Loucy (cell line): ENCODE results near the gene CDC42BPB.

ENCODE experiments used
- H2AFZ ChIP-seq: fragments of 200-600 bp; sonication (generic); 2 replicates; pipeline ENCODE4 v1.6.0; 2016; ENCODE audit warnings: antibody characterized with exemption, mild to moderate bottlenecking, low read length, moderate library complexity
- H3F3A ChIP-seq: fragments of 200-600 bp; 2 replicates; pipeline ENCODE4 v1.6.0; 2016; ENCODE audit warnings: antibody characterized with exemption, low read depth, mild to moderate bottlenecking
- H3K27me3 ChIP-seq: fragments of 200-600 bp; sonication (generic); 2 replicates; pipeline ENCODE4 v1.6.1; 2014; ENCODE audit warnings: low read length, mild to moderate bottlenecking; ENCODE audit not compliant: insufficient read depth, poor library complexity, severe bottlenecking
- H3K36me3 ChIP-seq: fragments of 200-600 bp; sonication (generic); 2 replicates; pipeline ENCODE4 v1.6.1; 2016; ENCODE audit warnings: low read length; ENCODE audit not compliant: insufficient read depth
- H3K4me1 ChIP-seq: fragments of 200-600 bp; sonication (generic); 2 replicates; pipeline ENCODE4 v1.5.1; 2014; ENCODE audit warnings: low read length, mild to moderate bottlenecking; ENCODE audit not compliant: insufficient read depth, poor library complexity, severe bottlenecking
- H3K4me2 ChIP-seq: fragments of 200-600 bp; sonication (generic); 2 replicates; pipeline ENCODE4 v1.6.0; 2014; ENCODE audit warnings: antibody characterized with exemption, low read length, low read depth, mild to moderate bottlenecking; ENCODE audit not compliant: poor library complexity, severe bottlenecking
- H3K4me3 ChIP-seq: fragments of 200-600 bp; sonication (generic); 2 replicates; pipeline ENCODE4 v1.5.1; 2014; ENCODE audit warnings: low read length, mild to moderate bottlenecking, mixed read lengths; ENCODE audit not compliant: poor library complexity, severe bottlenecking
- H3K79me2 ChIP-seq: fragments of 200-600 bp; sonication (generic); 2 replicates; pipeline ENCODE4 v1.6.1; 2014; ENCODE audit warnings: low read length; ENCODE audit not compliant: insufficient read depth
- H3K9ac ChIP-seq: fragments of 200-600 bp; sonication (generic); 2 replicates; pipeline ENCODE4 v1.6.0; 2014; ENCODE audit warnings: mild to moderate bottlenecking, low read depth, low read length, moderate library complexity; ENCODE audit not compliant: poor library complexity, severe bottlenecking
- H3K9me2 ChIP-seq: fragments of 200-600 bp; sonication (generic); replicated peaks from 2 replicates; pipeline ENCODE4 v1.6.1; 2016; ENCODE audit warnings: low read depth, low read length, mixed read lengths
- H3K9me3 ChIP-seq: fragments of 200-600 bp; sonication (generic); 2 replicates; pipeline ENCODE4 v1.6.1; 2014; ENCODE audit warnings: mild to moderate bottlenecking, antibody characterized with exemption, low read length, low read depth; ENCODE audit not compliant: insufficient read depth
- H4K20me1 ChIP-seq: fragments of 200-600 bp; sonication (generic); 2 replicates; pipeline ENCODE4 v1.6.0; 2014; ENCODE audit warnings: antibody characterized with exemption, low read length, mild to moderate bottlenecking; ENCODE audit not compliant: insufficient read depth, poor library complexity, severe bottlenecking
- CTCF ChIP-seq: fragments of 200-600 bp; sonication (generic); conservative IDR thresholded peaks from 2 replicates; pipeline ENCODE4 v1.5.1; 2014; ENCODE audit warnings: mild to moderate bottlenecking, antibody characterized with exemption, low read length
- EZH2phosphoT487 ChIP-seq: fragments of 200-600 bp; IDR thresholded peaks from 2 replicates; pipeline ENCODE4 v1.6.1; 2018; ENCODE audit warnings: antibody characterized with exemption, mild to moderate bottlenecking, moderate library complexity, borderline replicate concordance

The CDC42BPB gene

GRCh38 chr14:102902523-102903247 is 154.7 kb downstream of the CDC42BPB start:
- no peaks in the 10 kb centered on the region for H3K4me1 ChIP-seq
- H2AFZ ChIP-seq, result no peak overlapping the region
- no peak overlapping the region for H3K9ac ChIP-seq
- H3K36me3 ChIP-seq, result peaks cover 10% of the 10 kb centered on the region; the same call in 1 of the 2 replicates
- no peak for TF ChIP-seq EZH2phosphoT487
- TF ChIP-seq CTCF, result no peak
- no peaks in the 10 kb centered on the region for H3K27me3 ChIP-seq
- H4K20me1 ChIP-seq, result no peaks in the 10 kb centered on the region
- no peak overlapping the region for H3K4me2 ChIP-seq
- no peaks in the 10 kb centered on the region for H3K9me2 ChIP-seq
- no peaks in the 10 kb centered on the region for H3K79me2 ChIP-seq
- H3F3A ChIP-seq, result no peaks in the 10 kb centered on the region
- no peaks in the 10 kb centered on the region for H3K9me3 ChIP-seq
- H3K4me3 ChIP-seq, result no peak overlapping the region

- H3F3A ChIP-seq, result no peaks in the 10 kb centered on the region
- no peaks in the 10 kb centered on the region for H3K4me1 ChIP-seq
- no peaks in the 10 kb centered on the region for H3K9me2 ChIP-seq
- no peaks in the 10 kb centered on the region for H3K9me3 ChIP-seq
- no peaks in the 10 kb centered on the region for H3K79me2 ChIP-seq
- H3K27me3 ChIP-seq, result no peaks in the 10 kb centered on the region
- H4K20me1 ChIP-seq, result no peaks in the 10 kb centered on the region
- no peak overlapping the region for H3K4me2 ChIP-seq
- H2AFZ ChIP-seq, result no peak overlapping the region
- H3K4me3 ChIP-seq, result no peak overlapping the region
- no peak overlapping the region for H3K9ac ChIP-seq
- peaks cover 10% of the 10 kb centered on the region; the same call in 1 of the 2 replicates for H3K36me3 ChIP-seq
- TF ChIP-seq EZH2phosphoT487 (no peak), CTCF (no peak)
These were observed 155.3 kb downstream of the CDC42BPB start for GRCh38 chr14:102902086-102902485.

- H3K27me3 ChIP-seq, result no peaks in the 10 kb centered on the region
- no peak overlapping the region for H2AFZ ChIP-seq
- no peak overlapping the region for H3K4me3 ChIP-seq
- no peaks in the 10 kb centered on the region for H3K4me1 ChIP-seq
- peaks cover 10% of the 10 kb centered on the region; the same call in 1 of the 2 replicates for H3K36me3 ChIP-seq
- H3K9ac ChIP-seq, result no peak overlapping the region
- no peaks in the 10 kb centered on the region for H3F3A ChIP-seq
- no peak overlapping the region for H3K4me2 ChIP-seq
- no peak for TF ChIP-seq EZH2phosphoT487
- TF ChIP-seq CTCF, result no peak
- H3K9me2 ChIP-seq, result no peaks in the 10 kb centered on the region
- H3K9me3 ChIP-seq, result no peaks in the 10 kb centered on the region
- no peaks in the 10 kb centered on the region for H3K79me2 ChIP-seq
- no peaks in the 10 kb centered on the region for H4K20me1 ChIP-seq
These were observed 155.7 kb downstream of the CDC42BPB start for GRCh38 chr14:102901633-102902032.
